Endodermal cell (in vitro differentiated cells): Measurements from ENCODE around the gene CHI3L2. TPM values are rescaled to one million over a fixed set of nuclear protein-coding genes. Genes with fewer than 3 reads are reported as not detected.

Experiments used
- DNase-seq: peaks from one replicate; pipeline ENCODE4 v3.0.0-alpha.2; 2017
- H3K27ac ChIP-seq: 2 replicates; pipeline ENCODE4 v1.5.1; 2013; ENCODE audit warnings: mild to moderate bottlenecking, low read depth, low read length, moderate library complexity
- H3K27me3 ChIP-seq: 2 replicates; pipeline ENCODE4 v1.6.1; 2013; ENCODE audit warnings: mild to moderate bottlenecking, low read length, moderate library complexity; ENCODE audit not compliant: insufficient read depth, control insufficient read depth, poor library complexity, severe bottlenecking
- H3K36me3 ChIP-seq: 2 replicates; pipeline ENCODE4 v1.7.0; 2013; ENCODE audit warnings: mild to moderate bottlenecking, low read length, moderate library complexity; ENCODE audit not compliant: control insufficient read depth, insufficient read depth
- H3K4me1 ChIP-seq: one replicate; pipeline ENCODE4 v1.7.0; 2013; ENCODE audit warnings: low read length; ENCODE audit not compliant: control insufficient read depth, insufficient read depth
- H3K4me3 ChIP-seq: 2 replicates; pipeline ENCODE4 v1.5.1; 2013; ENCODE audit warnings: mild to moderate bottlenecking, low read length, moderate library complexity
- H3K9ac ChIP-seq: 2 replicates; pipeline ENCODE4 v1.6.1; 2013; ENCODE audit warnings: mild to moderate bottlenecking, low read length, moderate library complexity; ENCODE audit not compliant: poor library complexity, severe bottlenecking; ENCODE audit errors: extremely low read depth
- H3K9me3 ChIP-seq: 2 replicates; pipeline ENCODE4 v1.6.1; 2013; ENCODE audit warnings: mild to moderate bottlenecking, low read length, moderate library complexity; ENCODE audit not compliant: control insufficient read depth
- H3K27ac Mint-ChIP-seq: 2 replicates; pipeline ENCODE4 v1.8.0; 2020; ENCODE audit warnings: mixed read lengths
- H3K27me3 Mint-ChIP-seq: 2 replicates; pipeline ENCODE4 v1.8.0; 2021; ENCODE audit warnings: mild to moderate bottlenecking, mixed read lengths; ENCODE audit not compliant: insufficient read depth
- H3K36me3 Mint-ChIP-seq: 2 replicates; pipeline ENCODE4 v1.8.0; 2020; ENCODE audit warnings: low read depth, mixed read lengths
- H3K4me1 Mint-ChIP-seq: 2 replicates; pipeline ENCODE4 v1.8.0; 2020; ENCODE audit warnings: mixed read lengths
- H3K4me3 Mint-ChIP-seq: 2 replicates; pipeline ENCODE4 v1.8.0; 2020; ENCODE audit warnings: mild to moderate bottlenecking, moderate library complexity, mixed read lengths
- H3K9me3 Mint-ChIP-seq: 2 replicates; pipeline ENCODE4 v1.8.0; 2020; ENCODE audit warnings: mild to moderate bottlenecking, mixed read lengths
- WGBS, 2 experiments: methylation state at CpG; one replicate each; pipeline versions ENCODE4 v1.1.5 to v1.1.7; 2013; ENCODE audit warnings: missing lambda C conversion rate in 2 of 2, mixed read lengths in 1 of 2; ENCODE audit not compliant: insufficient coverage in 1 of 2, insufficient read length in 1 of 2; 5-methylcytosine and 5-hydroxymethylcytosine counted together
- total RNA-seq, 2 donors: library from RNA; stranded (reverse); fragmentation: NEBNext Ultra II Directional in 1 of 2; extraction: Animal tissue kit (Norgen Biotek cat#: 25700) in 1 of 2; gene quantifications; 2 replicates in 1 of 2; 3 replicates in 1 of 2; pipeline ENCODE4 v1.2.1, GENCODE V29; 2021
- TF ChIP-seq, protein P1 (sequence below): fragments of 200-600 bp; sonication (generic); conservative IDR thresholded peaks from 2 replicates; pipeline ENCODE4 v1.5.0; 2021; ENCODE audit warnings: antibody characterized with exemption, mild to moderate bottlenecking

The CHI3L2 gene
- total RNA-seq, 2 donors from 2014 or later: not detected

DNA sequence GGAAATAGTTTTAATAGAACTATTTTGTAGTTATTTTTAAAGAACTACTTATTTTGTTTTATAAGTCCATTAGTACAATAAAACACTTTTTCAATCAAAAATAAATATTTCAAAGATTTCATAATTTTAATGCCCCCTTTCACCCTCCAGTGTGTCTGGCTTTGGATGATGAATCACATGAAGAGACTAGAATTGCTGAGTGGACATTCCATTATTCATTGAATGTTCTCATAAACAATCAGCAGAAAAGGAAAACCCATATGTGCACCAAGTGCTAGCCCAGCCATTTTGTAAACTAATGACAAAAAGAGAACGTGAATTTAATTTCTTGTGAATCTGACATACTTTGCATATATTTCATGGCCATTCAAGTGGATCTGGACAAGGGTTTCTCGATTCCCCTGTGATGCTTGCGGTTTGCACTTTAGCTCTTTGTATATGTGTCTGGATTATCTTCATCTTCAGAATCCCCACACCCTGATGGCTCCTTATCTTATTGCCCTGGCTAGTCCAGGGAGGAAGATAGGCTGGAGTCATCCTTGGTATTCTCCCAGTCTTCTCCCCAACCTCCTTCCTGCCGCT lies 42.4 kb downstream of the CHI3L2 start:
- Histone ChIP-seq H3K4me3 (no peak overlapping the region), H3K27me3 (no peaks in the 10 kb centered on the region), H3K4me1 (no peaks in the 10 kb centered on the region), H3K36me3 (no peaks in the 10 kb centered on the region), H3K27ac (no peak overlapping the region), H3K9ac (no peak overlapping the region), H3K9me3 (peaks cover under 1% of the 10 kb centered on the region)
- H3K4me1 Mint-ChIP-seq: peaks cover 20% of the 10 kb centered on the region
- H3K27ac Mint-ChIP-seq: no peak overlapping the region
- no peaks in the 10 kb centered on the region for H3K9me3 Mint-ChIP-seq
- no peaks in the 10 kb centered on the region for H3K36me3 Mint-ChIP-seq
- DNase-seq: no peak
- WGBS, 2 experiments: 95 to 100% methylated on average over 3 to 4 of the region's 4 CpGs
- no peak overlapping the region for H3K4me3 Mint-ChIP-seq
- TF ChIP-seq, protein P1, sequence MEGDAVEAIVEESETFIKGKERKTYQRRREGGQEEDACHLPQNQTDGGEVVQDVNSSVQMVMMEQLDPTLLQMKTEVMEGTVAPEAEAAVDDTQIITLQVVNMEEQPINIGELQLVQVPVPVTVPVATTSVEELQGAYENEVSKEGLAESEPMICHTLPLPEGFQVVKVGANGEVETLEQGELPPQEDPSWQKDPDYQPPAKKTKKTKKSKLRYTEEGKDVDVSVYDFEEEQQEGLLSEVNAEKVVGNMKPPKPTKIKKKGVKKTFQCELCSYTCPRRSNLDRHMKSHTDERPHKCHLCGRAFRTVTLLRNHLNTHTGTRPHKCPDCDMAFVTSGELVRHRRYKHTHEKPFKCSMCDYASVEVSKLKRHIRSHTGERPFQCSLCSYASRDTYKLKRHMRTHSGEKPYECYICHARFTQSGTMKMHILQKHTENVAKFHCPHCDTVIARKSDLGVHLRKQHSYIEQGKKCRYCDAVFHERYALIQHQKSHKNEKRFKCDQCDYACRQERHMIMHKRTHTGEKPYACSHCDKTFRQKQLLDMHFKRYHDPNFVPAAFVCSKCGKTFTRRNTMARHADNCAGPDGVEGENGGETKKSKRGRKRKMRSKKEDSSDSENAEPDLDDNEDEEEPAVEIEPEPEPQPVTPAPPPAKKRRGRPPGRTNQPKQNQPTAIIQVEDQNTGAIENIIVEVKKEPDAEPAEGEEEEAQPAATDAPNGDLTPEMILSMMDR: no peak
- H3K27me3 Mint-ChIP-seq: peaks cover 8% of the 10 kb centered on the region

DNA sequence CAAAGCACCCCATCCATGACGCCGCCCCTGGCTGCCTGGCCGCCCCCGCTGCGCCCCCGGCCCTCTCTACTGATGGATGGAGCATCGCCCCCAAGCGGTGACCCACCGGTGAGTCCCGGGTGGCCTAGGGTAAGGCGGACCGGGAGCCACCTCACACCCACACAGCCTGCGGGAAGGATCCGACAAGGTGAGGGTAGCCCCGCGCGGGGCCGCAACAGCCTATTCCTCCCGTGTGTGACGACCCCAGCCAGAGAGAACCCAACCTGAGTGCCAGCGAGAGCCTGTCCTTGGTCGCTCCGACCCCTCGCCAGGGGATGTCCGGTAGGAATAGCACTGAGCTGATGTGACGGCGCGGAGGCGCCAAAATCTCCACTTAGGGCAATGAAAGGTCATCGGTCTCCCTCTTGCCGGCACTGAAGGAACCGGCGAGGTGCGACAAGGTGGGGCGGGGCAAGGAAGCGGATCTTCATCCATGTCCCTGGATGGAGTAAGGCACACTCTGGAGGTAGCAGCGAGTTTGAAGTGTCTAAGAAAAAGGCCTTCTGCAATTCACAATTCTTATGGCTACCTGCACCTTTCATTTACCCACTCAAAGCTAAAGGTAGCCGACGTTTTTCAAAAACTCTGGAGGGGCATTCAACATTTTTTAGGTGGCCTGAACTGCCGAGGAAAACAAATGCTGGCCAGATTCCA lies 43.4 kb downstream of the CHI3L2 start:
- Mint-ChIP-seq H3K27ac (no peak overlapping the region), H3K4me3 (peak overlapping the region; percentile 15), H3K36me3 (no peaks in the 10 kb centered on the region), H3K9me3 (no peaks in the 10 kb centered on the region), H3K4me1 (peaks cover 18% of the 10 kb centered on the region), H3K27me3 (peaks cover 8% of the 10 kb centered on the region)
- TF ChIP-seq, protein P1: no peak
- H3K4me3 ChIP-seq: no peak overlapping the region
- no peak overlapping the region for H3K9ac ChIP-seq
- H3K4me1 ChIP-seq: no peaks in the 10 kb centered on the region
- no peaks in the 10 kb centered on the region for H3K27me3 ChIP-seq
- no peaks in the 10 kb centered on the region for H3K36me3 ChIP-seq
- no peak overlapping the region for H3K27ac ChIP-seq
- WGBS, 2 experiments: 93 to 94% methylated on average over 16 to 40 of the region's 40 CpGs
- DNase-seq: no peak
- no peaks in the 10 kb centered on the region for H3K9me3 ChIP-seq

DNA sequence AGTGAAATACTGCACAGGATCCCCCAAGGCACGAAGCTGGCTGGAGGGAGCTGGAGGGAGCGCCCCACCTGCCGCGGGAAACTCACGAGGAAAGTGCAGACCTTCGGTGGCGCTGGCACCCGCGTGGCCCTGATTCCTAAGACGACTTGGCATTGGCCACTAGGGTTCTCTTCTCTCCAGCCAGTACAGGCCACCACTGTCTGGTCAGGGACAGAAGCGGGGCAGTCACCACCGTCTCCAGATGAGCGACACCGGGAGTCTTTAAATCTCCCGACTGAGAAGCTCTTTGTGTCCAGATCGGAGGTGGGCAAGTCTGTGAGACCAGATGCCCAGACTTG lies 43.9 kb downstream of the CHI3L2 start:
- Mint-ChIP-seq H3K9me3 (peaks cover 3% of the 10 kb centered on the region), H3K4me3 (peak overlapping the region; percentile 15), H3K36me3 (no peaks in the 10 kb centered on the region), H3K27me3 (peaks cover 8% of the 10 kb centered on the region), H3K27ac (no peak overlapping the region), H3K4me1 (peaks cover 12% of the 10 kb centered on the region)
- TF ChIP-seq, protein P1: no peak
- Histone ChIP-seq H3K36me3 (no peaks in the 10 kb centered on the region), H3K27ac (no peak overlapping the region), H3K9ac (no peak overlapping the region), H3K9me3 (peaks cover 4% of the 10 kb centered on the region), H3K4me1 (no peaks in the 10 kb centered on the region), H3K4me3 (no peak overlapping the region), H3K27me3 (no peaks in the 10 kb centered on the region)
- WGBS, 2 experiments: 75 to 85% methylated on average over 14 to 16 of the region's 16 CpGs
- DNase-seq: peak; percentile 53
